ENCODE data around the gene EHBP1.

GRCh38 chr2:62718225-62718822, 12.8 kb downstream of the EHBP1 start:
- TF ChIP-seq POLR2A (IDR thresholded peaks at IDR 0.05) (no peak), CTCF (IDR thresholded peaks at IDR 0.05) (no peak), POLR2AphosphoS5 (IDR thresholded peaks at IDR 0.05) (no peak)

Measured in upper lobe of left lung (tissue), 4 donors.